ENCODE results near the gene KCTD14.
"Not testable (repeated sequence)": the region's sequence is repeated elsewhere in the genome, so short reads cannot be mapped to it uniquely, and the experiment has no call there.

The KCTD14 gene

DNA sequence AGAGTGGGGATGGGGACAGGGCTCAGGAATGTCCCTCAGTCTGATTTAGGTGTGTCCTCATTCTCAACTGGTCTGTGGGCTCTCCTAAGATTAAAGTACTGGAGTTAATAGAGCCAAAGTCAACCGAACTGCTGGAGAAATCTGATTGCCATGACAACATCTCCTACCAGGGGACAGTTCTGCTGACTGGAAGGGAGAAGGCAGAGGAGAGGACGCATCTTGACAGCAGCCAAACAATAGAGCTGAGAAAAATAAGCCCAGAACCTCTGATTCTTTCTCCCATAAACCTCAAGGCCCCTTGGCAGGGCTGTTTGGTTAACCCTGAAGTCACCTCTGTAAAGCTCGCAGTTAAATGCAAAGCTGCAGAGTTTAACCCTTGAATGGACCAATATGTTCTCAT is 2.8 kb downstream of the KCTD14 start:
- no peak for DNase-seq

DNA sequence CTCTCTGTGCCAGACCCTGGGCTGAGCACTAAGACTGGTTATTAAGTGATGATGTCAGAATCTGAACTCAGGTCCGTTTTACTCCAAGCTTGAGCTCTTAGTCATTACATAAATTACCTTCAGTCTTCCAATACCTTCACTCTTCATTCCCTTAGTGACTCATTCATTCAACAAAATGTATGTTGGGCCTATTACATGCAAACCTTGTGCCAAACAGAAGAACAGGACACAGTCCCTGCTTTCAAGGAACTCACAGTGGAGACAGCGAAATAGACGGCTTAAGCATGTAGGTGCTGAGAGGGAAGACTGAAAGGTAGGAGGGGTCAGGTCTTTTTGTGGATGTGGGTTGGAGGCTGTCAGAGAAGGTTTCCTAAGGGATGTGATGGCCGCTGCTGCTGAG is 3.3 kb downstream of the KCTD14 start:
- no peak for DNase-seq

DNA sequence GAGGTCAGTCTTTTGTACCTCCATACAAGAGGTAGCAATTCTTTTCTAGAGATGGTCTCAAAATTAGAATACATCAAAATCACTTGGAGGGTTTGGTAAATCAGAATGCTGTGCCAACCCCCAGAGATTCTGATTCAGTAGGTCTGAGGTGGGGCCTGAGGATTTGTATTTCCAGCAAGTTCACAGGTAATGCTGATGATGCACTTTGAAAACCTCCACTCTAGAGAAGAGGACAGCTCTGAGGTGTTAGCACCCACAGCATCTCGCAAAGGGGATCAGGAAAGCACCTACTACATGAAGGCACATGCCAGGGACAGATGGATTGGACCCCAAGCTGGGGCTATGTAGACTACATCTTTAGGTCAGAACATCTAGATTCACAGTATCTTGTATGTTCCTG is 7.2 kb downstream of the KCTD14 start:
- no peak for DNase-seq

DNA sequence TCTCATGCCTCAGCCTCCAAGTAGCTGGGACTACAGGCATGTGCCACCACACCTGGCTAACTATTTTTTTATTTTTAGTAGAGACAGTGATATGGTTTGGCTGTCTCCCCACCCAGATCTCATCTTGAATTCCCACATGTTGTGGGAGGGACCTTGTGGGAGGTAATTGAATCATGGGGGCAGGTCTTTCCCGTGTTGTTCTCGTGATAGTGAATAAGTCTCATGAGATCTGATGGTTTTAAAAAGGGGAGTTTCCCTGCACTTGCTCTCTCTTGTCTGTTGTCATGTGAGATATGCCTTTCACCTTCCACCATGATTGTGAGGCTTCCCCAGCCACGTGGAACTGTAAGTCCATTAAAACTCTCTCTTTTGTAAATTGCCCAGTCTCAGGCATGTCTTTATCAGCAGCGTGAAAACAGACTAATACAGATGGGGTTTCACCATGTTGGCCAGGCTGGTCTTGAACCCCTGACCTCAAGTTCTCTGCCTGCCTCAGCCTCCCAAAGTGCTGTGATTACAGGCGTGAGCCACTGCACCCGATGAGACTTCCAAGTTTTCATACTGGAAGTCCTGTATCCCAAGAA is 8.0 kb downstream of the KCTD14 start:
- not testable (repeated sequence) for DNase-seq

DNA sequence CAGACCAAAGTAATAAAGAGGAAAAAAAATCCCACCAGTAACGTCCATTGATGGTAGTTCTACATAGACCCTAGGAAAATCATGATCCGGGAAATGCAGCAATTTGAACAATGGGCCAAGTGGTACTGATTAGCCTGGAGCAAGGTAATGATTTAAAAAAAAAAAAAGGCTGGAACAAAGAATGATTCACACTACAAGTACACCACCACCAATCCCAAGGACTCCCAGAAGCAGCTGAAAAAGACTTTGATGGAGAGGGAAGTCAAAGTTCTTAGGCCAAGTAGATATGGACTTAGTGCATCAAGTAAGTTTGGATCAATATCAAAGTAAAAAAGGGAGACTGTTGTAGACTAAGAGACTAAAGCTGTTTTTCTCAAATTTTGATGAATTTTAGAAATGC is 11.8 kb downstream of the KCTD14 start:
- DNase-seq: no peak

DNA sequence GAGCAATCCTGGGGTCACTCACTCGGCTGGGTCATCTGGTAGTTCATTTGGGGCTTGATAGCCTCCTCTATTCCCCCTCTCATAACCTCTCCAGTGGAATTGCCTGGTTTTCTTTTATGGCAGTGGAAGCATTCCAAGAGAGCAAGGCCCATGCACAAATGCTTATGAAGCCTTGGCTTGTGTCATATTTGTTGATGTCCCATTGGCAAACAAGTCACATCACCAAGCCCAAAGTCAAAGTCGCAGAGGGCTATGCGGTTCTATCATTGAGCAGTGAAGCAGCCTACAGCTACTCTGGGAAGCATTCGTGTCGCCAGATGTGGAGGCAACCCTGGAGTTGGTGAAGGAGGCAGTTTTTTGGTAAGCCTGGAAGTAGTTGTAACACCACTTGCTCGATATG is 12.3 kb downstream of the KCTD14 start:
- DNase-seq: no peak

DNA sequence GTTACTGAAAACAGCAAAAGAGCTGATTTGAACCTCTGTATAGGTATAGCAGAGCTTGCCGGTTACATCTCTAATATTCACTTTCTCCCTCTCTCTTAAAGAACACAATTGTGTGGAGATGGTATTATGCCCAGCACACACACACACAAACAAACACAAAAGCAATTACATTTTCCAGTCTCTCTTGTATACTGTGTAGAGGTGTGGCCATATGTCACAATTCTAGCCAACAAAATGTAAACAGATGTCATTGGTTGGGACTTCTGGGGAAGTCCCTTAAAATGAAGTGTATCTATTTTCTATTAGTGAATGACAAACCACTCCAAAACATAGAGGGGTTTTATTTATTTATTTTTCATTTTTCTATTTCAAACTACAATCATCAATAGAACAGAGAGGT is 12.8 kb downstream of the KCTD14 start:
- DNase-seq: no peak

DNA sequence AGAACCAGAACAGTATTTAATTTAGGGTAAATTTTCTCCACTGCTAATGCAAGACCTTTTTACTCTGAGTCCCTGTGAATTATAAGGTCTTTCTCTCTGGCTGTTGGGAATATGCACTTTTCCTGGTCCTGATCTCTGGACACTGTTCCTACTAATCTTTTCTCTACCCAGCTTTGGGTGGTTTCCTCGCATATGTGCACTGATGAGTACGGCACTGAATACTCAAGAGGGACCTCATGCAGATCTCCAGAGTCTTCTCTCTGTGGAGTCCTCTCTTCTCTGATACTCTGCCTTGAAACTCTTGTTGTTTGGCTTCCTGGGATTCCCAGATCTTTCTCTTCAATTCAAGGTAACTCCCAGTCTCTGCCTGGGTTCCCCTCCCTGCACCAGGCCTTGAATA is 14.0 kb downstream of the KCTD14 start:
- DNase-seq: no peak

DNA sequence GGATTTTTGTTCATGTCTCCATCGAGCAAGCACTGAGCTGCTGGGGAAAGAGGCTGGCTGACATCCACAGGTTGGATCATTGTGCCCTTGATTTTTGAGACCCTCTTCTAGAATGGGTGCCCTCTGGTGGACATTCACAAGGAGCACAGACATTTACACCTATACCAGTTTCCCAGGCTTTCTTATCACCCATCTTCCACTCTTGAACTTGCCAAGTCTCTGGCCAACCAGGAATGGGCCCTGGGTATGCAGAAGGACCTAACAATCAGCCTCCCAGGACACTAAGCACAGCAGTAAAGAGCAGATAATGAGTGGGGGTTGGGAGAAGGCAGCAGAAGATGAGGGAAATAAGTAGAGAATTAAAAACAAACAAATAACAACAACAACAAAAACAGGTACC is 22.9 kb downstream of the KCTD14 start:
- peak; percentile 80 to 84 for DNase-seq

DNA sequence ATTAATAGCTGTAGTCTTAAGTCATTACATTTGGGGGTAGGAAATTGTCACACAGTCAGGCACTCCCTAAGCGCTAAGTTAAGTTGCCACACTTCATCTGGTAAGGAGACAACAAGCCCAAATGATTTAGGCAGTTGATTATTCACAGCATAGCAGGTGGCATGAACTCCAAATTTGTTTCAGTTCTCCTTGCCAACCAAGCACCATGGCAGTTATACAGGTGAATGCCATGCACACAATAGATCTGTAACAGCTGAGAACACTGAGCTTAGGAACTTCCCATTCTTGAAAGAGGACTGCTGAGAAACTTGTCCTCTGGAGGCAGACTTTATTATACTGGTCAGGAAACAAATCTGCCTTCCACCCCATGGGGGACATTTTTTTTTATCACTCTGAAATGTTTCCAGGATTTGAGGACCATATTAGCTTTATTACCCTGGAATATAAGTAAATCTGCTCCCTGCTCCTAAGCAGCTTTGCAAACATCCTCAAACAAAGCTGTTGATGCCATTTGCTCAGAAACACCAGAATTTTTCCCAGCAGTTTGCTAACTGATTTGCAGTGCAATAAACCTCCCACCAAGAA is 23.5 kb downstream of the KCTD14 start:
- DNase-seq: peak in 1 of 2 experiments; percentile 61

DNA sequence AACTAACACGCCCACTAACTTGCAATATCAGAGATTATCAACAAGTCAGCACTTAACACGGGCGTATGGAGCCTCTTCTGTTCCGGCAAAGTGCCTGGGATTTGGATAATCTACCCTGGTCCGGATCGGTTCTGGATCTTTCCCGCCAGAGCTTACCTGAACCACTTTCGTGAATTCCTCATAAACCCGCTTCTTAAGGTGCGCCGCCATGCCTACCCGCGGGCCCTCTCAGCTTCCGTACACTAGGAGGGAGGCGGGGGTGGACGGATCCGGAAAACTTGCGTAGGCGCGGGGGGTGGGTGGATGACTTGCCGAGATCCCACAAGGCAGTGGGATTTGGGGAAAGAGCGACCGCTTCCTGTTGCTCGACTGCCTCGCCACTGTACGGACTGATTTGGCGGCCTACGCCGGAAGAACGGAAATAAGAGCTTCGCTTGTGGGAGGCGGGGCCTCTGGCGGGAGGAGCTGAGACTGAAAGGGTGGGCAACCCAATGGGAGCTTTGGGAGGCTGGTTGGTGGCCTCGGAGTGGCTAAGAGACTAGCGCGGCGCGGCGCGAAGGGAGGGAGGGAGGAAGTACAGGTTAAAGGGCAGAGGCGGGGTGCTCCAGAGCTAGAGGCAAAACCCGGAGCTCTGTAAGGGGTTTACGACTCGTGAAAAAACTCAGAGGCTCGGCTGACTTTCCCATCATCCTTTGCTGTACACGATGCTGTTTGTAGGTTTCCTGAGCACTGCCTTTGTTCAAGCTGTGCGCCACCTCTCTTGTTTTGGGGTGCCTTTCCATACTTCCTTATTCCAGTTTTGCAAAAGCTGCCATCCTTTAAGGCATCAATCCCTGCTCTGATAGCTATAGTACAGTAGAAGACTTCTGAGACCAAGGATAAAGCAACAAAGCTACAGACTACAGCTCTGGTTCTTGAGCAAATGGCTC is 28.4 kb downstream of the KCTD14 start, which contains the start of gene INTS4:
Gene INTS4 (minus strand): TSS at position 235 of the 929 bp plus-strand sequence. CDS start 25 bp downstream, at position 210.
- peak; percentile 99 to 100 for DNase-seq

DNA sequence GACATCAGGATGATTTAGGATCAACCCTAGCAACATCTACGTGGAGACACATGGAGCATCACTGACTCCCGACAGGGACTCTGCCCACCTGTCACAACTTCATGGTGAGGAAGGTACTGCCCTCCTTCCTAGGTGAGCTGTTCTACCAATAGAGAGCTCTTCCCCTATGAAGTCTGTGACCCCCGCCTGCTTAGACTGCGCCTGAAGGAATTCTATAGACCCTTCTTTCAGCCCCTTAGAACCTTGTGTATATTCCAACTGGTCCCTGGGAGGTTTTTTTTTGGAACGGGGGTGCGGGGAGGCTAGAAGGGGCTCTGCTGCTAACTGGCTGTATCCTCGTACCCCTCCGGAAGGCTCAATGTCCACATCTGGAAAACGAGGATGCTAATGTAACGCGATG is 29.2 kb downstream of the KCTD14 start:
- DNase-seq: no peak

DNA sequence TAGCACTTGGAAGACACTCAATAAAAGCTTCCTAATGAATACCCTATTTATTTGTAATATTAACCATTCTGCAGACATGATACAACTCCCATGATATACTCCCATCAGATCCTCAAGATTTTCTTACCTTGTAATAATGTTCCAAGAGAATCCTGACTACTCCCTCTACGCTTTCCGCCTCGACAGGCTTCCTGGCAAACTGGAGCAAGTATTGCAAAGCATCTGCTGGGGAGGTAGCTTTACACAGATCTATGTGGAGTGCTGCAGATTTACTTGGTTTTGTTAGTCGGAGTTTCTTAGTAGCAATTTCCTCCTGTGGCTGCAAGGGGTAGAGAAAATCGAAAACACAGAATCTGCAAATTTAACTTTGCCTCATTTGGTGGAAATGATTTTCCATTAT is 32.1 kb downstream of the KCTD14 start:
- no peak for DNase-seq

DNA sequence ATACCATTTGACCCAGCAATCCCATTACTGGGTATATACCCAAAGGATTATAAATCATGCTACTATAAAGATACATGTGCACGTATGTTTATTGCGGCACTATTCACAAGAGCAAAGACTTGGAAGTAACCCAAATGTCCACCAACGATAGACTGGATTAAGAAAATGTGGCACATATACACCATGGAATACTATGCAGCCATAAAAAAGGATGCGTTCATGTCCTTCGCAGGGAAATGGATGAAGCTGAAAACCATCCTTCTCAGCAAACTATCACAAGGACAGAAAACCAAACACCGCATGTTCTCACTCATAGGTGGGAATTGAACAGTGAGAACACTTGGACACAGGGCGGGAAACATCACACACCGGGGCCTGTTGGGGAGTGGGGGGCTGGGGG is 36.6 kb downstream of the KCTD14 start:
- not testable (repeated sequence) for DNase-seq

DNA sequence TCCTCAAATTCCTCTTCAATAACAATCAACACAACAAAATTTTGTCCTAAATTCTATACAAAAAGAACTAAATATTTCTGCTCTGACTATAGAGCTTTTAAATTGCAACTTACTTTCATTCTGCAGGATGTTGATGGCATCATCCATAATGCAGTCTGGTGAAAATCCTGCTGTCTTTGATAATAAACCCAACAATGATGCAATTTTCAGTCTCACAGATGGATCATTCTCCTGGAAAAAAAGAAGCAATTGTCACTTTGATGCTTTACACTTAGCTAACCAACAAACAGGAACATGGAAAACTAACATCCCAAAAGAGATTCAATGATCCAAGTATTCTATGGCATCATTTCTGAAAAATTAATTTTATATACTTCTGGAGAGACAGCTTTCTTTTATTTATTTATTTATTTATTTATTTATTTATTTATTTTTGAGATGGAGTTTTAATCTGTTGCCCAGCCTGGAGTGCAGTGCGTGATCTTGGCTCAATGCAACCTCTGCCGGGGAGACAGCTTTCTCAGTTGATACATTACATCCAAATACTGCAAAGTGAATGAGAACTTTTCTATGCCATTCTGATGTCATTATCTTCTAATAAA is 41.6 kb downstream of the KCTD14 start:
- DNase-seq: no peak

DNA sequence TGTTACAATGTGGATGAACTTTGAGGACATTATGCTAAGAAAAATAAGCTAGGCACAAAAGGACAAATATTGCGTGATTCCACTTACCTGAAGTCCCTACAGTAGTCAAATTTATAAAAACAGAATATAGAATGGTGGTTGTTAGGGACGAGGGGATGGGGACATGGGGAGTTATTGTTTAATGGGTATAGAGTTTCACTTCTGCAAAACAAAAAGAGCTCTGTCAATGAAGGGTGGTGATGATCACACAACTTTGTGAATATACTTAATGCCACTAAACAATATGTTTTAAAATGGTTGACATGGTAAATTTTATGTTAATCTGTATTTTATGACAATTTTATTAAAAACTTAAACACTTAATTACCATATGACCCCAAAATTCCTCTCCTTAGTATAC is 54.7 kb downstream of the KCTD14 start:
- no peak for DNase-seq

DNA sequence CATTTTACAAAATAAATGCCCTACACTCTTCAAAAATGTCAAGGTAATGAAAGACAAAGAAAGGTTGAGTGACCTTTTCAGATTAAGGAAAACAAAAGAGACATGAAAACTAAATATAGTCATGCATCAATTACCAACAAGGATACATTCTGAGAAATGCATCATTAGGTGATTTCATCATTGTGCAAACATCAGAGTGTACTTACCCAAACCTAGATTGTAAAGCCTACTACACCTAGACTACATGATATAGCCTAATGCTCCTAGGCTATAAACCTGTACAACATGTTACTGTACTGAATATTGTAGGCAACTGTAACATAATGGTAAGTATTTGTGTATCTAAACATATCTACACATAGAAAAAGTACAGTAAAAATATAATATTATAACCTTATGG is 55.3 kb downstream of the KCTD14 start:
- DNase-seq: peak in 1 of 2 experiments; percentile 23

DNA sequence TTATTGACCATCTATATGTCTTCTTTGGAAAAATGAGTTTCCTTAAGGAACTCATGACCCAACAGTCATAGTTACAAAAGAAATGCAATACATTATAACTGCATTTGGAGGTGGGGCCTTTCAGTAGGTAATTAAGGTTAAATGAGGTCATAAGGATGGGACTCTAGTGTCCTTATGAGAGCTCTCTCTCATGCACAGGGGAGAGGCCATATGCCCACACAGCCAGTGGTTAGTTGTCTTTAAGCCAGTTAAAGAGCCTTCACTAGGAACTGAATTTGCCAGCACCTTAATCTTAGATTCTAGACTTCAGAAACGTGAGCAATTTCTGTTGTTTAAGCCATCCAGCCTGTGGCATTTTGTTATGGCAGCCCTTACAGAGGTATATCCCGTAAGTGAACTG is 56.0 kb downstream of the KCTD14 start:
- no peak for DNase-seq

DNA sequence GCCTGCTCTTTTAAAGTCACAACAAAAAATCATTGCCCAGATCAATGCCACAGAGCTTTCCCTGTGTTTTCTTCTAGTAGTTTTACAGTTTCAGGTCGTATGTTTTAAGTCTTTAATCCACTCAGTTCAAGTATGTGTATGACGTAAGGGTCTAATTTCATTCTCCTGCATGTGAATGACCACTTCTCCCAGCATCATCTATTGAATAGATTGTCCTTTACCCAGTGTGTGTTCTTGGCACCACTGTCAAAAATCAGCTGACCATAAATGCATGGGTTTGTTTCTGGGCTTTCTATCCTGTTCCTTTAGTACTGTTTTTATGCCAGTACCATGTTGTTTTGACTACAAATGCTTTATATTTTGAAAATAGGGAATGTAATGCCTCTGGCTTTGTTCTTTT is 56.7 kb downstream of the KCTD14 start:
- DNase-seq: no peak

Measured in NCI-H2081 (cell line).